ENCODE measurements around the gene FAM83G.
"Not testable (repeated sequence)": the region's sequence is repeated elsewhere in the genome, so short reads cannot be mapped to it uniquely, and the experiment has no call there.

GRCh38 chr17:19044643-19045042 lies 40.1 kb upstream of the FAM83G start:
- TF ChIP-seq CTCF (conservative IDR thresholded peaks at IDR 0.05 in 1 of 2, IDR thresholded peaks at IDR 0.05 in 1 of 2; ENCODE audit: extremely low read depth in 1 of 2, insufficient read depth in 1 of 2, low read depth in 1 of 2, low read length in 2 of 2); EZH2 (IDR thresholded peaks at IDR 0.05; ENCODE audit: borderline replicate concordance, low read length): not testable (repeated sequence)

All from mammary epithelial cell (primary cell).